T-helper 1 cell (primary cell): Measurements from ENCODE around the gene CCNY.

Experiments
- DNase-seq, 5 donors: peaks; one replicate each; pipeline ENCODE4 v3.0.0-alpha.2; 2012 to 2020

The CCNY gene

GRCh38 chr10:35432781-35433338 is 96.6 kb downstream of the CCNY start:
- DNase-seq: no peak

GRCh38 chr10:35433851-35434426 is 97.6 kb downstream of the CCNY start:
- no peak for DNase-seq

- DNase-seq: peak in 1 of 5 donors; percentile 43
Measured at GRCh38 chr10:35434533-35434932, 98.2 kb downstream of the CCNY start.

GRCh38 chr10:35435824-35436223 is 99.5 kb downstream of the CCNY start:
- no peak for DNase-seq

- no peak for DNase-seq
Measured at GRCh38 chr10:35437829-35438228, 101.5 kb downstream of the CCNY start.

- DNase-seq: no peak
Measured at GRCh38 chr10:35438718-35439571, 102.6 kb downstream of the CCNY start.

GRCh38 chr10:35440016-35440415 is 103.7 kb downstream of the CCNY start:
- DNase-seq: no peak

- no peak for DNase-seq
Measured at GRCh38 chr10:35442028-35442427, 105.7 kb downstream of the CCNY start.

- peak in 1 of 5 donors; percentile 60 for DNase-seq
Measured at GRCh38 chr10:35442592-35442991, 106.3 kb downstream of the CCNY start.

- DNase-seq: no peak
Measured at GRCh38 chr10:35443858-35444257, 107.5 kb downstream of the CCNY start.

- no peak for DNase-seq
Measured at GRCh38 chr10:35445150-35445884, 109.0 kb downstream of the CCNY start.

- no peak for DNase-seq
Measured at GRCh38 chr10:35446439-35446838, 110.1 kb downstream of the CCNY start.

GRCh38 chr10:35447693-35448407 is 111.5 kb downstream of the CCNY start:
- DNase-seq: peak in 3 of 5 donors; percentile 10 to 22 (median 20)

GRCh38 chr10:35448687-35449662 is 112.7 kb downstream of the CCNY start:
- DNase-seq: no peak

- DNase-seq: no peak
Measured at GRCh38 chr10:35449944-35450343, 113.6 kb downstream of the CCNY start.

GRCh38 chr10:35451151-35452016 is 115.1 kb downstream of the CCNY start:
- no peak for DNase-seq

- no peak for DNase-seq
Measured at GRCh38 chr10:35452171-35452570, 115.9 kb downstream of the CCNY start.

- DNase-seq: no peak
Measured at GRCh38 chr10:35452847-35453246, 116.5 kb downstream of the CCNY start.

- no peak for DNase-seq
Measured at GRCh38 chr10:35453855-35454532, 117.7 kb downstream of the CCNY start.
